Ishikawa (cell line): ENCODE measurements around the gene CHD5.

Experiments used
- EGR1 ChIP-seq: IDR thresholded peaks from 2 replicates; pipeline ENCODE4 v1.6.1; 2012
- EP300 ChIP-seq: IDR thresholded peaks from 2 replicates; pipeline ENCODE4 v1.6.1; 2012; ENCODE audit warnings: borderline replicate concordance
- TF ChIP-seq, protein P1 (sequence below): IDR thresholded peaks from 2 replicates; pipeline ENCODE4 v1.6.1; 2012; ENCODE audit warnings: low read depth, mild to moderate bottlenecking
- TF ChIP-seq, protein P2 (sequence below): IDR thresholded peaks from 2 replicates; pipeline ENCODE4 v1.6.1; 2012

DNA sequence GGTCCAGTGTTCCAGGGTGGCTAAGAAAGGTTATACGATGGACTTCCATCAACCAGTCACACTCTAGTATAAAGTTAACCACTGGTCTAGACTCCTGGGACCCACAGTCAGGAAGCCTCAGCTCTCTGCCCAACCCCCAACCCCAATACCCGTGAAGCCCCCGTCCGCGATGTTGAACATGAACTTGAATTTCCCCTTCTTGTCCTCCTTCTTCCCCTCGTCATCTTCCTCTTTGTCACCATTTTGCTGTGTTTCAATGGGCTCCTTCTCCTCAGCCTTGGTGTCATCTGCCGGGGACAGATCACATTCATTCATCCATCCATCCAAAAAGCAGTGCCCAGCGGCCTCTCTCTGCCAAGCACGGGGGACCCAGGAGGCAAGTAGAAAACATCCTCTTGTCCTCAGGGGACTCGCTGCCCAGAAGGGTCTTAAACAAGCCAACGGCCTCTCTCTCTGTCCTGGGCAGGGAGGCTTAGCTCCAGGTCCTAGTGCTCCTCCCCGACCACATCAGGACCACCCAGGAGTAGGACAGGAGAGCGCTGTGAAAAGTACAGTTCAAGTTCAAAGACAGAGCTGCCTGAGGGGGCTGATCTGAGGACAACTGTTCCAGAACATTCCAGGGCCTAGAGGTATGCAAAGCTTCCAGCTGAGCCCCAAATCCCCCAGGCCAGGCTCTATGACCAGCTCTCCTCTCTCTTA is 68.0 kb downstream of the CHD5 start:
- TF ChIP-seq, protein P1, sequence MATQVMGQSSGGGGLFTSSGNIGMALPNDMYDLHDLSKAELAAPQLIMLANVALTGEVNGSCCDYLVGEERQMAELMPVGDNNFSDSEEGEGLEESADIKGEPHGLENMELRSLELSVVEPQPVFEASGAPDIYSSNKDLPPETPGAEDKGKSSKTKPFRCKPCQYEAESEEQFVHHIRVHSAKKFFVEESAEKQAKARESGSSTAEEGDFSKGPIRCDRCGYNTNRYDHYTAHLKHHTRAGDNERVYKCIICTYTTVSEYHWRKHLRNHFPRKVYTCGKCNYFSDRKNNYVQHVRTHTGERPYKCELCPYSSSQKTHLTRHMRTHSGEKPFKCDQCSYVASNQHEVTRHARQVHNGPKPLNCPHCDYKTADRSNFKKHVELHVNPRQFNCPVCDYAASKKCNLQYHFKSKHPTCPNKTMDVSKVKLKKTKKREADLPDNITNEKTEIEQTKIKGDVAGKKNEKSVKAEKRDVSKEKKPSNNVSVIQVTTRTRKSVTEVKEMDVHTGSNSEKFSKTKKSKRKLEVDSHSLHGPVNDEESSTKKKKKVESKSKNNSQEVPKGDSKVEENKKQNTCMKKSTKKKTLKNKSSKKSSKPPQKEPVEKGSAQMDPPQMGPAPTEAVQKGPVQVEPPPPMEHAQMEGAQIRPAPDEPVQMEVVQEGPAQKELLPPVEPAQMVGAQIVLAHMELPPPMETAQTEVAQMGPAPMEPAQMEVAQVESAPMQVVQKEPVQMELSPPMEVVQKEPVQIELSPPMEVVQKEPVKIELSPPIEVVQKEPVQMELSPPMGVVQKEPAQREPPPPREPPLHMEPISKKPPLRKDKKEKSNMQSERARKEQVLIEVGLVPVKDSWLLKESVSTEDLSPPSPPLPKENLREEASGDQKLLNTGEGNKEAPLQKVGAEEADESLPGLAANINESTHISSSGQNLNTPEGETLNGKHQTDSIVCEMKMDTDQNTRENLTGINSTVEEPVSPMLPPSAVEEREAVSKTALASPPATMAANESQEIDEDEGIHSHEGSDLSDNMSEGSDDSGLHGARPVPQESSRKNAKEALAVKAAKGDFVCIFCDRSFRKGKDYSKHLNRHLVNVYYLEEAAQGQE: no peak
- TF ChIP-seq, protein P2, sequence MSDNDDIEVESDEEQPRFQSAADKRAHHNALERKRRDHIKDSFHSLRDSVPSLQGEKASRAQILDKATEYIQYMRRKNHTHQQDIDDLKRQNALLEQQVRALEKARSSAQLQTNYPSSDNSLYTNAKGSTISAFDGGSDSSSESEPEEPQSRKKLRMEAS: no peak
- TF ChIP-seq EGR1 (no peak), EP300 (no peak)
